CD4-positive, alpha-beta T cell (primary cell): Measurements from ENCODE around the gene TMEM127. TPM values are rescaled to one million over a fixed set of nuclear protein-coding genes. Genes with fewer than 3 reads are reported as not detected.
"Not testable (repeated sequence)": the region's sequence is repeated elsewhere in the genome, so short reads cannot be mapped to it uniquely, and the experiment has no call there.

ENCODE experiments used
- ATAC-seq: fragments of 200-7000 bp; cut with Tn5 transposase; one replicate; pipeline ENCODE4 v1.10.0; 2022; ENCODE audit warnings: mild to moderate bottlenecking; ENCODE audit not compliant: poor library complexity
- CTCF ChIA-PET: fragments of 350-600 bp; sonication (Branson Sonifier 250); formaldehyde crosslinking; loops from one replicate; lab custom pipeline; 2021; ENCODE audit warnings: antibody characterized with exemption, inconsistent platforms; lab: Charles Lee
- POLR2A ChIA-PET: fragments of 350-600 bp; sonication (Branson Sonifier 250); formaldehyde crosslinking; loops from one replicate; lab custom pipeline; 2021; ENCODE audit warnings: antibody characterized with exemption, inconsistent platforms; lab: Charles Lee
- DNase-seq, 14 experiments: peaks; one replicate each; pipeline ENCODE4 v3.0.0-alpha.2; 2013 to 2020; ENCODE audit warnings: mixed read lengths in 2 of 14
- H3K27ac ChIP-seq, 2 donors: one replicate each; pipeline versions ENCODE4 v1.5.1 to v1.7.0; 2013; ENCODE audit warnings: low read length in 2 of 2, low read depth in 1 of 2, mild to moderate bottlenecking in 1 of 2
- H3K27me3 ChIP-seq, 2 experiments: 1 replicate in 1 of 2; 2 replicates in 1 of 2; pipeline versions ENCODE4 v1.6.1 to v1.7.0; 2013; ENCODE audit warnings: low read length in 2 of 2, control low read depth in 1 of 2, mild to moderate bottlenecking in 1 of 2, moderate library complexity in 1 of 2; ENCODE audit not compliant: insufficient read depth in 2 of 2, control insufficient read depth in 1 of 2
- H3K36me3 ChIP-seq: one replicate; pipeline ENCODE4 v1.6.1; 2013; ENCODE audit warnings: low read length, control low read depth; ENCODE audit not compliant: insufficient read depth
- H3K4me1 ChIP-seq: one replicate; pipeline ENCODE4 v1.6.1; 2013; ENCODE audit warnings: low read length, control low read depth; ENCODE audit not compliant: insufficient read depth
- H3K4me3 ChIP-seq: one replicate; pipeline ENCODE4 v1.5.1; 2013; ENCODE audit warnings: mild to moderate bottlenecking, low read length, moderate library complexity
- H3K9me3 ChIP-seq, 2 experiments: 1 replicate in 1 of 2; 2 replicates in 1 of 2; pipeline versions ENCODE4 v1.6.1 to v1.7.0; 2013; ENCODE audit warnings: low read length in 2 of 2, mild to moderate bottlenecking in 2 of 2, control low read depth in 1 of 2, moderate library complexity in 1 of 2; ENCODE audit not compliant: control insufficient read depth in 1 of 2, insufficient read depth in 1 of 2
- H3K27ac Mint-ChIP-seq: one replicate; pipeline ENCODE4 v1.8.0; 2020; ENCODE audit warnings: mixed read lengths
- H3K27me3 Mint-ChIP-seq: one replicate; pipeline ENCODE4 v1.8.0; 2021; ENCODE audit warnings: mixed read lengths
- H3K36me3 Mint-ChIP-seq: one replicate; pipeline ENCODE4 v1.8.0; 2021; ENCODE audit warnings: low read depth, mixed read lengths
- H3K4me1 Mint-ChIP-seq: one replicate; pipeline ENCODE4 v1.8.0; 2021; ENCODE audit warnings: low read depth, mixed read lengths
- H3K4me3 Mint-ChIP-seq: one replicate; pipeline ENCODE4 v1.8.0; 2020; ENCODE audit warnings: mild to moderate bottlenecking, mixed read lengths
- H3K9me3 Mint-ChIP-seq: one replicate; pipeline ENCODE4 v1.8.0; 2020; ENCODE audit warnings: mixed read lengths
- intact Hi-C, 2 experiments: fragments of 100-400 bp; cut with DNase I in 1 of 2; cut with micrococcal nuclease in 1 of 2; formaldehyde crosslinking; loops; one replicate each; pipeline versions ENCODE4 v1.15.1 to v1.9.0; 2023 to 2025; cut with DNase I, micrococcal nuclease
- total RNA-seq, 174 experiments: library from RNA in 2 of 174; stranded (reverse) in 2 of 174; gene quantifications; one replicate each; pipeline ENCODE4 v1.2.3 and lab custom pipeline; 2021 to 2026
- TF ChIP-seq, protein P1 (sequence below): fragments of 200-600 bp; IDR thresholded peaks from one replicate; pipeline ENCODE4 v1.8.0; 2022; ENCODE audit warnings: antibody characterized with exemption, mild to moderate bottlenecking

TMEM127 gene
- total RNA-seq, 2 experiments from 2014 or later = 34.2 to 36.0 TPM

DNA sequence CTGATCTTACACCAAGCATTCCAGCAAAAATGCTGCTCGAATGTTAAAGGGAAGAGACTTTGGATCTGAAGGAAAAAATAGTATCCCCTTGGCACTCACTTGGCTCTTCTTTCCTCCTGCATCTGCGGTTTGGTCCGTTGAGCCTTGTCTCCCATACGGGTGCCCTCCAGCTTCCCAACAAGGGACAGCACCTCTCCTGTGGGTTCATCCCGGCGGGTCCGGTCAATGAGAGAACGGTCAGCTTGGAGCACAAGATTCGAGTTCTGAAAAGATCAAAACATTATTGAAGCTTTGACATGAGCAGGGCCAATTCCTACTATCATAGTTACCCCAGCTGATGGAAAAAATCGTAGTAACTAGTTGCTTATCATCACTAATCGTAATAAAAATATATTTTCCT, 38.8 kb upstream of the TMEM127 start:
- ChIA-PET CTCF (interaction anchor here (1.0 to 1.9 kb wide), 6 partner anchors 10 to 103 kb away, joined by 3 to 9 read pairs (median 6); partner anchors contain the start of gene NCAPH), POLR2A (interaction anchor here (0.9 to 4.2 kb wide), 12 partner anchors 9 to 658 kb away, joined by 3 to 59 read pairs (median 8); partner anchors contain the start of genes ITPRIPL1, NCAPH and STARD7)
- H3K9me3 ChIP-seq = no peaks in the 10 kb centered on the region
- intact Hi-C loops = loop anchor here (1.0 to 5.0 kb wide), 9 partner anchors 17 to 234 kb away; partner anchors contain the start of genes CIAO1 (in 2 of the 2) and ARID5A (in 1 of the 2)
- peaks cover 51% of the 10 kb centered on the region for H3K36me3 ChIP-seq
- peak overlapping the region; percentile 97 for H3K27ac Mint-ChIP-seq
- no peaks in the 10 kb centered on the region for H3K27me3 ChIP-seq
- H3K4me1 ChIP-seq = peaks cover 48% of the 10 kb centered on the region
- TF ChIP-seq, protein P1, sequence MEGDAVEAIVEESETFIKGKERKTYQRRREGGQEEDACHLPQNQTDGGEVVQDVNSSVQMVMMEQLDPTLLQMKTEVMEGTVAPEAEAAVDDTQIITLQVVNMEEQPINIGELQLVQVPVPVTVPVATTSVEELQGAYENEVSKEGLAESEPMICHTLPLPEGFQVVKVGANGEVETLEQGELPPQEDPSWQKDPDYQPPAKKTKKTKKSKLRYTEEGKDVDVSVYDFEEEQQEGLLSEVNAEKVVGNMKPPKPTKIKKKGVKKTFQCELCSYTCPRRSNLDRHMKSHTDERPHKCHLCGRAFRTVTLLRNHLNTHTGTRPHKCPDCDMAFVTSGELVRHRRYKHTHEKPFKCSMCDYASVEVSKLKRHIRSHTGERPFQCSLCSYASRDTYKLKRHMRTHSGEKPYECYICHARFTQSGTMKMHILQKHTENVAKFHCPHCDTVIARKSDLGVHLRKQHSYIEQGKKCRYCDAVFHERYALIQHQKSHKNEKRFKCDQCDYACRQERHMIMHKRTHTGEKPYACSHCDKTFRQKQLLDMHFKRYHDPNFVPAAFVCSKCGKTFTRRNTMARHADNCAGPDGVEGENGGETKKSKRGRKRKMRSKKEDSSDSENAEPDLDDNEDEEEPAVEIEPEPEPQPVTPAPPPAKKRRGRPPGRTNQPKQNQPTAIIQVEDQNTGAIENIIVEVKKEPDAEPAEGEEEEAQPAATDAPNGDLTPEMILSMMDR = no peak
- peaks cover 65% of the 10 kb centered on the region for H3K36me3 Mint-ChIP-seq
- peaks cover 60% of the 10 kb centered on the region for H3K4me1 Mint-ChIP-seq
- peak overlapping the region; percentile 100 for H3K4me3 ChIP-seq
- no peaks in the 10 kb centered on the region for H3K9me3 Mint-ChIP-seq
- ATAC-seq (no peak), DNase-seq (no peak)
- peak overlapping the region; percentile 97 for H3K27ac ChIP-seq
- peak overlapping the region; percentile 94 for H3K4me3 Mint-ChIP-seq
- H3K27me3 Mint-ChIP-seq = no peaks in the 10 kb centered on the region

DNA sequence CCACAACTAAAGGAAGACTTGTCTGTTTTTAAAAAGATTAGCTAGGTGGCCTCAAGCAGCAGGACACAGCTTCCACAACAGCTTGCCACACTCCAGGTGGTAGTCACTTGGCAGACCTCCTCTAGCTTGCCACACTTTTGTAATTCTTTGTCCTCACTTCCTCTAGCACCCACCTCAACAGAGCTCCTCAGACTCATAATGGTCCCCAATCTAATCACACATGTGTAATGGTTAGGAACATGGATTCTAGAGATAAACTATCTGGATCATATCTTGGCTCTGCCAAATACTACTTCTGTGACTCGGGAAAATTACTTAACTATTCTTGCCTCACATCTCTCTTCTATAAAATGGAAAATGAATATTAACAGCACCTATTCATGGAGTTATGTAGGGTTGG, 36.1 kb upstream of the TMEM127 start:
- intact Hi-C loops = no loop called here
- Mint-ChIP-seq H3K36me3 (peaks cover 92% of the 10 kb centered on the region), H3K4me1 (peaks cover 69% of the 10 kb centered on the region), H3K27me3 (no peaks in the 10 kb centered on the region), H3K4me3 (peak overlapping the region; percentile 31), H3K27ac (peak overlapping the region; percentile 97), H3K9me3 (no peaks in the 10 kb centered on the region)
- TF ChIP-seq, protein P1 = no peak
- DNase-seq (no peak), ATAC-seq (no peak)
- peaks cover 78% of the 10 kb centered on the region for H3K36me3 ChIP-seq
- H3K27me3 ChIP-seq = no peaks in the 10 kb centered on the region
- ChIA-PET CTCF (interaction anchor here (1.6 kb wide), 1 partner anchor 43 kb away, joined by 6 read pairs; no protein-coding TSS in a partner anchor), POLR2A (no interaction called here)
- H3K9me3 ChIP-seq = no peaks in the 10 kb centered on the region
- H3K4me1 ChIP-seq = peaks cover 48% of the 10 kb centered on the region
- no peak overlapping the region for H3K4me3 ChIP-seq
- H3K27ac ChIP-seq = no peak overlapping the region

DNA sequence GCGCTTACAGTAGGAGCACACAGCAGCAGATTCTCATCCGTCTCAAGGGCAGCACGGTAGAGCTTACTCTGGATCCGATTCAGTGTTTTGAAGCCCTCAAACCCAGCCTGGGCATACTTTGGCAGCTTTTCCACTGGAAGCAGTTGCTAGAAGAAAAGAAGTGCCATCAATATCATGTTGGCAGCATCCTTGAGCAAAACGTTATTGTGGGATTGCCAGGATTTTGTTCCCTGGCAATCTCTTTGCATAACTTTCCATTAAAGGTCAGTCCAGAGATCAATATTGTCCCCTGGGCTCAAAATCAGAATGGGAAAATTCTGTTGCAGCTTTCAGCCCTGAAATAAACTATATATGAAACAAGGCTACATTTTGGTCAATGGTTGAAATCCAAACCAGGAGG, 31.1 kb upstream of the TMEM127 start:
- no peak overlapping the region for H3K4me3 ChIP-seq
- Mint-ChIP-seq H3K9me3 (no peaks in the 10 kb centered on the region), H3K4me3 (no peak overlapping the region), H3K27me3 (no peaks in the 10 kb centered on the region), H3K36me3 (peaks cover 97% of the 10 kb centered on the region), H3K4me1 (peaks cover 24% of the 10 kb centered on the region), H3K27ac (no peak overlapping the region)
- no peaks in the 10 kb centered on the region for H3K27me3 ChIP-seq
- POLR2A ChIA-PET = no interaction called here
- H3K9me3 ChIP-seq = no peaks in the 10 kb centered on the region
- H3K36me3 ChIP-seq = peaks cover 99% of the 10 kb centered on the region
- TF ChIP-seq, protein P1 = no peak
- CTCF ChIA-PET = no interaction called here
- intact Hi-C loops = no loop called here
- H3K4me1 ChIP-seq = peaks cover 9% of the 10 kb centered on the region
- no peak overlapping the region for H3K27ac ChIP-seq
- DNase-seq (no peak), ATAC-seq (no peak)

DNA sequence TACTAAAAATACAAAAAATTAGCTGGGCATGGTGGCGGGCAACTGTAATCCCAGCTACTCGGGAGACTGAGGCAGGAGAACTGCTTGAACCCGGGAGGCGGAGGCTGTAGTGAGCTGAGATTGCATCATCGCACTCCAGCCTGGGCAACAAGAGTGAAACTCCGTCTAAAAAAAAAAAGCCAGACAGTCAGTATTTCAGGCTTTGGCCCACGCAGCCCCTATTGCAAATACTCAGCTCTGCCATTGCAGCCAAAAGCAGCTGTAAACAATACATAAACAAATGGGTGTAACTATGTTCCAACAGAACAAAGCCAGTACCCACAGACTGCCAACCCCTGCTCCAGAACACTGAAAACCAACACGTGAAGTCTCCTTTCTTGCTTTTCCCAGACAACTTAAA, 28.5 kb upstream of the TMEM127 start:
- H3K4me1 Mint-ChIP-seq, ATAC-seq, DNase-seq, H3K4me3 Mint-ChIP-seq, H3K4me1 ChIP-seq, intact Hi-C loops, H3K4me3 ChIP-seq, H3K9me3 ChIP-seq, H3K27ac ChIP-seq, H3K27me3 ChIP-seq, H3K9me3 Mint-ChIP-seq, H3K27ac Mint-ChIP-seq, H3K27me3 Mint-ChIP-seq: not testable (repeated sequence)
- peaks cover 99% of the 10 kb centered on the region for H3K36me3 ChIP-seq
- peaks cover 100% of the 10 kb centered on the region for H3K36me3 Mint-ChIP-seq
- POLR2A ChIA-PET = interaction anchor here (1.5 kb wide), 1 partner anchor 11 kb away, joined by 5 read pairs; the partner anchor contains the start of gene SNRNP200
- CTCF ChIA-PET = interaction anchor here (1.0 kb wide), 1 partner anchor 10 kb away, joined by 3 read pairs; no protein-coding TSS in a partner anchor
